HG03439 (cell line): ENCODE measurements around the gene SCAMP1.

Source experiments
- ATAC-seq: cut with Tn5 transposase; IDR thresholded peaks from one replicate; pipeline ENCODE4 v1.9.1; 2021; ENCODE audit warnings: mild to moderate bottlenecking, moderate library complexity; ENCODE audit not compliant: unreplicated experiment

The SCAMP1 gene

GRCh38 chr5:78490709-78491485, 130.5 kb downstream of the SCAMP1 start:
- ATAC-seq = no peak

GRCh38 chr5:78492224-78492623, 131.8 kb downstream of the SCAMP1 start:
- no peak for ATAC-seq

GRCh38 chr5:78492650-78493049, 132.2 kb downstream of the SCAMP1 start:
- ATAC-seq = no peak

GRCh38 chr5:78495800-78496199, 135.4 kb downstream of the SCAMP1 start:
- ATAC-seq = no peak

- ATAC-seq = no peak
Measured at GRCh38 chr5:78496373-78496772, 136.0 kb downstream of the SCAMP1 start.

- ATAC-seq = no peak
Measured at GRCh38 chr5:78497573-78498533, 137.4 kb downstream of the SCAMP1 start.

GRCh38 chr5:78499485-78499884, 139.1 kb downstream of the SCAMP1 start:
- no peak for ATAC-seq

- ATAC-seq = no peak
Measured at GRCh38 chr5:78500028-78500427, 139.6 kb downstream of the SCAMP1 start.

GRCh38 chr5:78500871-78501270, 140.5 kb downstream of the SCAMP1 start:
- no peak for ATAC-seq

GRCh38 chr5:78501411-78502352, 141.3 kb downstream of the SCAMP1 start:
- no peak for ATAC-seq

- ATAC-seq = no peak
Measured at GRCh38 chr5:78503958-78504653, 143.7 kb downstream of the SCAMP1 start.

- ATAC-seq = no peak
Measured at GRCh38 chr5:78504704-78505677, 144.6 kb downstream of the SCAMP1 start.

- ATAC-seq = no peak
Measured at GRCh38 chr5:78505860-78506259, 145.4 kb downstream of the SCAMP1 start.

- no peak for ATAC-seq
Measured at GRCh38 chr5:78506261-78507024, 146.0 kb downstream of the SCAMP1 start.

GRCh38 chr5:78507531-78507930, 147.1 kb downstream of the SCAMP1 start:
- ATAC-seq = no peak

- no peak for ATAC-seq
Measured at GRCh38 chr5:78508186-78508765, 147.9 kb downstream of the SCAMP1 start.

- no peak for ATAC-seq
Measured at GRCh38 chr5:78509145-78509865, 148.9 kb downstream of the SCAMP1 start.
